H9 (cell line): Measurements from ENCODE around the gene INSR. TPM values are rescaled to one million over a fixed set of nuclear protein-coding genes. Genes with fewer than 3 reads are reported as not detected.

Source experiments
- DNase-seq: peaks from one replicate; pipeline ENCODE4 v3.0.0-alpha.2; 2017
- H2AFZ ChIP-seq: one replicate; pipeline ENCODE4 v1.6.1; 2013; ENCODE audit warnings: mild to moderate bottlenecking, low read length, control low read depth, moderate library complexity
- H2AK5ac ChIP-seq: 2 replicates; pipeline ENCODE4 v1.6.1; 2013; ENCODE audit warnings: low read length, control low read depth, mixed read lengths; ENCODE audit not compliant: insufficient read length
- H2BK120ac ChIP-seq: one replicate; pipeline ENCODE4 v1.6.1; 2013; ENCODE audit warnings: low read depth, mild to moderate bottlenecking, low read length, control low read depth, inconsistent platforms; ENCODE audit not compliant: poor library complexity, severe bottlenecking
- H2BK12ac ChIP-seq: 2 replicates; pipeline ENCODE4 v1.6.1; 2013; ENCODE audit warnings: low read length, control low read depth, mixed read lengths, low read depth; ENCODE audit not compliant: insufficient read length
- H2BK15ac ChIP-seq: 2 replicates; pipeline ENCODE4 v1.6.1; 2013; ENCODE audit warnings: low read depth, low read length, control low read depth
- H2BK20ac ChIP-seq: one replicate; pipeline ENCODE4 v1.6.1; 2013; ENCODE audit warnings: low read depth, mild to moderate bottlenecking, low read length, control low read depth, inconsistent platforms; ENCODE audit not compliant: poor library complexity, severe bottlenecking
- H2BK5ac ChIP-seq: 2 replicates; pipeline ENCODE4 v1.6.1; 2013; ENCODE audit warnings: low read length, control low read depth, mixed read lengths; ENCODE audit not compliant: insufficient read length
- H3K14ac ChIP-seq: 2 replicates; pipeline ENCODE4 v1.6.1; 2013; ENCODE audit warnings: low read length, control low read depth; ENCODE audit not compliant: insufficient read depth
- H3K18ac ChIP-seq: 2 replicates; pipeline ENCODE4 v1.6.1; 2013; ENCODE audit warnings: low read depth, mild to moderate bottlenecking, mixed read lengths, low read length, control low read depth; ENCODE audit not compliant: insufficient read length
- H3K23ac ChIP-seq: 2 replicates; pipeline ENCODE4 v1.6.1; 2013; ENCODE audit warnings: low read length, control low read depth, mixed read lengths, low read depth; ENCODE audit not compliant: insufficient read length
- H3K23me2 ChIP-seq: 2 replicates; pipeline ENCODE4 v1.6.1; 2013; ENCODE audit warnings: low read depth, mild to moderate bottlenecking, mixed read lengths, low read length, control low read depth; ENCODE audit not compliant: insufficient read length, poor library complexity, severe bottlenecking
- H3K27ac ChIP-seq: 2 replicates; pipeline ENCODE4 v1.5.1; 2013; ENCODE audit warnings: low read length, control low read depth, mixed read lengths, low read depth; ENCODE audit not compliant: insufficient read length
- H3K27me3 ChIP-seq: 2 replicates; pipeline ENCODE4 v1.6.1; 2013; ENCODE audit warnings: low read length, control low read depth, inconsistent platforms; ENCODE audit not compliant: insufficient read depth
- H3K4ac ChIP-seq: 2 replicates; pipeline ENCODE4 v1.6.1; 2013; ENCODE audit warnings: low read depth, mild to moderate bottlenecking, control low read depth, inconsistent platforms, low read length, moderate library complexity
- H3K4me1 ChIP-seq: 2 replicates; pipeline ENCODE4 v1.6.1; 2013; ENCODE audit warnings: low read length, control low read depth, inconsistent platforms; ENCODE audit not compliant: insufficient read depth
- H3K4me2 ChIP-seq: 2 replicates; pipeline ENCODE4 v1.6.1; 2013; ENCODE audit warnings: low read length, control low read depth, mixed read lengths; ENCODE audit not compliant: insufficient read length, insufficient read depth
- H3K56ac ChIP-seq: 2 replicates; pipeline ENCODE4 v1.6.1; 2013; ENCODE audit warnings: low read depth, mild to moderate bottlenecking, mixed read lengths, low read length, control low read depth; ENCODE audit not compliant: insufficient read length
- H3K79me1 ChIP-seq: 2 replicates; pipeline ENCODE4 v1.6.1; 2013; ENCODE audit warnings: low read depth, mild to moderate bottlenecking, moderate library complexity, low read length, control low read depth, inconsistent platforms; ENCODE audit not compliant: insufficient read depth, poor library complexity, severe bottlenecking
- H3K79me2 ChIP-seq: 2 replicates; pipeline ENCODE4 v1.6.1; 2013; ENCODE audit warnings: low read length, control low read depth, inconsistent platforms; ENCODE audit not compliant: insufficient read depth
- H3K9ac ChIP-seq: 2 replicates; pipeline ENCODE4 v1.6.1; 2013; ENCODE audit warnings: low read length, control low read depth, mixed read lengths; ENCODE audit not compliant: insufficient read length; ENCODE audit errors: extremely low read depth
- H3K9me3 ChIP-seq: one replicate; pipeline ENCODE4 v1.6.1; 2013; ENCODE audit warnings: low read depth, low read length, inconsistent platforms; ENCODE audit not compliant: control insufficient read depth
- H3T11ph ChIP-seq: one replicate; pipeline ENCODE4 v1.6.1; 2013; ENCODE audit warnings: mild to moderate bottlenecking, low read length, control low read depth, inconsistent platforms
- H4K20me1 ChIP-seq: one replicate; pipeline ENCODE4 v1.6.1; 2013; ENCODE audit not compliant: control insufficient read depth, insufficient read length, insufficient read depth
- H4K5ac ChIP-seq: 2 replicates; pipeline ENCODE4 v1.6.1; 2013; ENCODE audit warnings: low read depth, mild to moderate bottlenecking, mixed read lengths, low read length, control low read depth; ENCODE audit not compliant: insufficient read length
- H4K8ac ChIP-seq: replicated peaks from 2 replicates; pipeline ENCODE4 v1.6.1; 2013; ENCODE audit warnings: low read length, control low read depth, mixed read lengths, low read depth; ENCODE audit not compliant: insufficient read length
- H4K91ac ChIP-seq: 2 replicates; pipeline ENCODE4 v1.6.1; 2013; ENCODE audit warnings: low read depth, mild to moderate bottlenecking, moderate library complexity, mixed read lengths, low read length, control low read depth; ENCODE audit not compliant: insufficient read length
- H3K27ac Mint-ChIP-seq, 3 experiments: 2 replicates in 2 of 3; 3 replicates in 1 of 3; pipeline ENCODE4 v1.8.0; 2020 to 2021; ENCODE audit warnings: mixed read lengths in 3 of 3, mild to moderate bottlenecking in 1 of 3, moderate library complexity in 1 of 3
- H3K27me3 Mint-ChIP-seq: 2 replicates; pipeline ENCODE4 v1.8.0; 2021; ENCODE audit warnings: low read depth, mild to moderate bottlenecking, moderate library complexity, mixed read lengths
- H3K36me3 Mint-ChIP-seq, 3 experiments: 2 replicates in 2 of 3; 3 replicates in 1 of 3; pipeline ENCODE4 v1.8.0; 2020 to 2021; ENCODE audit warnings: low read depth in 3 of 3, mixed read lengths in 3 of 3; ENCODE audit not compliant: insufficient read depth in 1 of 3
- H3K4me1 Mint-ChIP-seq, 2 experiments: 2 replicates each; pipeline ENCODE4 v1.8.0; 2020; ENCODE audit warnings: mixed read lengths in 2 of 2
- H3K4me3 Mint-ChIP-seq, 2 experiments: 2 replicates in 1 of 2; 3 replicates in 1 of 2; pipeline ENCODE4 v1.8.0; 2020 to 2021; ENCODE audit warnings: mild to moderate bottlenecking in 2 of 2, mixed read lengths in 2 of 2, moderate library complexity in 1 of 2
- H3K9me3 Mint-ChIP-seq, 2 experiments: 2 replicates in 1 of 2; 3 replicates in 1 of 2; pipeline ENCODE4 v1.8.0; 2020; ENCODE audit warnings: mild to moderate bottlenecking in 2 of 2, mixed read lengths in 2 of 2, moderate library complexity in 1 of 2
- CTCF ChIP-seq: fragments of 200-600 bp; sonication (generic); conservative IDR thresholded peaks from 3 replicates; pipeline ENCODE4 v1.8.0; 2021; ENCODE audit warnings: antibody characterized with exemption, mild to moderate bottlenecking
- WGBS: extraction: QIAGEN DNeasy Blood & Tissue Kit; methylation state at CpG from one replicate; pipeline ENCODE4 v1.1.7; 2013; ENCODE audit warnings: missing lambda C conversion rate, low lambda C conversion rate, mixed read lengths; ENCODE audit not compliant: insufficient read length; ENCODE audit errors: extremely low coverage; 5-methylcytosine and 5-hydroxymethylcytosine counted together
- total RNA-seq: library from RNA; stranded (reverse); gene quantifications from 2 replicates; pipeline ENCODE4 v1.2.1, GENCODE V29; 2021

The INSR gene
- total RNA-seq, 1 experiment from 2014 or later = 39.8 TPM

- Histone ChIP-seq H3K9me3 (no peaks in the 10 kb centered on the region), H3T11ph (no peak overlapping the region)
These were observed 184.4 kb downstream of the INSR start for GRCh38 chr19:7109678-7110289.

More at GRCh38 chr19:7109678-7110289, 184.4 kb downstream of the INSR start:
- H3K23me2 ChIP-seq = no peaks in the 10 kb centered on the region
- H3K4me1 Mint-ChIP-seq = peaks cover 4 to 13% of the 10 kb centered on the region in 2 experiments
- no peak overlapping the region for H3K56ac ChIP-seq
- no peak overlapping the region for H2BK15ac ChIP-seq
- no CpG with 5 or more reads among the region's 8 CpGs for WGBS
- no peak overlapping the region for H2AK5ac ChIP-seq
- no peak overlapping the region for H3K4ac ChIP-seq
- H3K27me3 ChIP-seq = no peaks in the 10 kb centered on the region
- H3K36me3 Mint-ChIP-seq = peaks cover 2 to 7% (median 2%) of the 10 kb centered on the region in 3 experiments; a peak in 3 of 7 replicates
- H2AFZ ChIP-seq = no peak overlapping the region
- H3K9ac ChIP-seq = no peak overlapping the region
- no peak overlapping the region for H2BK120ac ChIP-seq
- H2BK20ac ChIP-seq = no peak overlapping the region
- H3K4me3 Mint-ChIP-seq = no peak overlapping the region
- no peak overlapping the region for H4K91ac ChIP-seq
- H4K5ac ChIP-seq = no peak overlapping the region
- H3K23ac ChIP-seq = no peak overlapping the region
- no peak overlapping the region for H2BK5ac ChIP-seq
- peaks cover 3% of the 10 kb centered on the region in 2 experiments; a peak in 3 of 5 replicates for H3K9me3 Mint-ChIP-seq
- no peaks in the 10 kb centered on the region for H4K20me1 ChIP-seq
- H3K27ac Mint-ChIP-seq = peak overlapping the region in 2 of 3 experiments; percentile 54 to 88; a peak in 5 of 7 replicates
- DNase-seq = peak; percentile 56
- no peak overlapping the region for H3K14ac ChIP-seq
- no peak overlapping the region for H2BK12ac ChIP-seq
- H3K4me1 ChIP-seq = no peaks in the 10 kb centered on the region; the same call in 1 of the 2 replicates
- H3K18ac ChIP-seq = no peak overlapping the region
- no peaks in the 10 kb centered on the region for H3K79me1 ChIP-seq
- no peaks in the 10 kb centered on the region for H3K79me2 ChIP-seq
- H3K27me3 Mint-ChIP-seq = no peaks in the 10 kb centered on the region
- no peak overlapping the region for H4K8ac ChIP-seq
- no peak overlapping the region for H3K27ac ChIP-seq
- no peak overlapping the region for H3K4me2 ChIP-seq
- TF ChIP-seq CTCF = no peak
